Heart left ventricle (tissue), 16 donors: ENCODE results near the gene C6orf52. TPM values are rescaled to one million over a fixed set of nuclear protein-coding genes. Genes with fewer than 3 reads are reported as not detected.

ENCODE experiments used
- ATAC-seq, 4 donors: fragments of 200-7000 bp; cut with Tn5 transposase; one replicate each; pipeline ENCODE4 v1.9.1; 2020 to 2022; ENCODE audit warnings: moderate library complexity in 4 of 4, mild to moderate bottlenecking in 3 of 4, moderate number of reproducible peaks in 1 of 4
- DNase-seq, 5 donors: peaks; one replicate each; pipeline ENCODE4 v3.0.0-alpha.2; 2020
- H3K27ac ChIP-seq, 12 donors: fragments of 200-600 bp; sonication (generic) in 4 of 12; one replicate each; pipeline versions ENCODE4 v1.5.0 to v1.8.0; 2016 to 2022; ENCODE audit warnings: mild to moderate bottlenecking in 2 of 12
- H3K27me3 ChIP-seq, 9 donors: fragments of 200-600 bp; sonication (generic) in 2 of 9; one replicate each; pipeline versions ENCODE4 v1.5.1 to v1.8.0; 2016 to 2022; ENCODE audit warnings: mild to moderate bottlenecking in 3 of 9
- H3K36me3 ChIP-seq, 9 donors: fragments of 200-600 bp; sonication (generic) in 2 of 9; one replicate each; pipeline versions ENCODE4 v1.5.0 to v1.8.0; 2018 to 2022; ENCODE audit warnings: mild to moderate bottlenecking in 2 of 9
- H3K4me1 ChIP-seq, 12 donors: fragments of 200-600 bp; sonication (generic) in 4 of 12; one replicate each; pipeline versions ENCODE4 v1.5.0 to v1.8.0; 2016 to 2022; ENCODE audit warnings: mild to moderate bottlenecking in 3 of 12
- H3K4me3 ChIP-seq, 12 donors: fragments of 200-600 bp; sonication (generic) in 4 of 12; one replicate each; pipeline versions ENCODE4 v1.5.0 to v1.8.0; 2017 to 2022; ENCODE audit warnings: mild to moderate bottlenecking in 9 of 12, moderate library complexity in 4 of 12
- H3K9me3 ChIP-seq, 12 donors: fragments of 200-600 bp; sonication (generic) in 4 of 12; one replicate each; pipeline versions ENCODE4 v1.5.0 to v1.8.0; 2016 to 2022; ENCODE audit warnings: mild to moderate bottlenecking in 1 of 12
- POLR2A ChIP-seq, 2 donors: fragments of 450-650 bp; IDR thresholded peaks; one replicate each; pipeline ENCODE4 v1.6.1; 2017; ENCODE audit warnings: antibody characterized with exemption in 2 of 2, mild to moderate bottlenecking in 2 of 2, moderate library complexity in 2 of 2
- WGBS, 4 donors: extraction: QIAGEN DNeasy Blood & Tissue Kit in 2 of 4; methylation state at CpG; one replicate each; pipeline versions ENCODE4 v1.1.5 to v1.1.7; 2013 to 2018; 5-methylcytosine and 5-hydroxymethylcytosine counted together
- intact Hi-C, 10 donors: fragments of 100-400 bp; cut with DNase I; formaldehyde crosslinking; loops; one replicate each; pipeline versions ENCODE4 v1.11.1 to v1.14.2; 2022
- polyA plus RNA-seq, 2 donors: library from polyadenylated mRNA; stranded (reverse); fragments of 200-250 nt; gene quantifications; one replicate each; pipeline ENCODE4 v1.2.3, GENCODE V29; 2013
- total RNA-seq, 9 donors: library from RNA; depleted of rRNA in 2 of 9; stranded (reverse); fragments of >200 nt in 2 of 9; fragmentation: NEBNext Ultra II Directional in 3 of 9; extraction: Animal tissue kit (Norgen Biotek cat#: 25700) in 3 of 9; gene quantifications; one replicate each; pipeline versions ENCODE4 v1.1.0 to v1.2.4, GENCODE V29; 2016 to 2023
- TF ChIP-seq, protein P1 (sequence below), 12 donors: fragments of 200-600 bp; sonication (generic) in 4 of 12; IDR thresholded peaks; one replicate each; pipeline versions ENCODE4 v1.5.0 to v1.8.0; 2018 to 2022; ENCODE audit warnings: antibody characterized with exemption in 12 of 12, mild to moderate bottlenecking in 5 of 12
- donor health status: ischemic (EF 13 %, LVEDD 7.1; RV severe dilation, severe dysfunction).
- donor health status: healthy with polysubstance abuse.
- donor health status: DM: no; HTN: yes; CAD: no.
- donor health status: DM: no; HTN: no; CAD: no.
- donor health status: ischemic (EF 25% LVEDD 6.9; RV normal size, moderate dysfunction).
- donor health status: ischemic (EF 25% LVEDD 5.7; RV mildly dilated, moderate dysfunction).
- donor health status: healthy.
- donor health status: DM: yes; HTN: yes; CAD: no.
- donor health status: ischemic (EF 35%, LVEDD 5.7; RV mildly dilated, moderate dysfunction).
- donor health status: nonischemic (EF 11% LVEDD 7.7; RV severe dilation, severe dysfunction).
- donor health status: DM: yes; HTN: yes; CAD: no.
- donor health status: PGD.
- donor health status: ischemic (EF 29% LVEDD 5.4; RV normal size, mild dysfunction).
- donor health status: nonischemic (EF 23%, LVEDD 6.1; RV moderate dilation, normal function).

C6orf52 gene
- total and polyA plus RNA-seq, 11 donors: 0.15 to 3.6 (median 0.99) TPM; not detected in 6

- WGBS, 4 donors: 0 to 2% (median 1%) methylated on average over 41 to 55 of the region's 55 CpGs
- H3K4me3 ChIP-seq: peak within 1 kb of the TSS; percentile 35 to 88 (median 72)
- peak within 1 kb of the TSS; percentile 19 to 94 (median 89) for H3K27ac ChIP-seq
- DNase-seq (peak; percentile 99 to 100 (median 99)), ATAC-seq (peak; percentile 99 to 100 (median 99))
- intact Hi-C loops: loop anchor here in 7 of 10 donors (1.0 to 2.0 kb wide), 4 partner anchors 24 to 29 kb away; partner anchors contain the start of genes TMEM14B (in 7 of the 7), C6orf52 (in 3 of the 7) and PAK1IP1 (in 3 of the 7)
- H3K27me3 ChIP-seq: no peaks in the 10 kb centered on the region
- TF ChIP-seq POLR2A (IDR thresholded peaks at IDR 0.05): peak in 1 of 2 donors; percentile 80
- TF ChIP-seq, protein P1, sequence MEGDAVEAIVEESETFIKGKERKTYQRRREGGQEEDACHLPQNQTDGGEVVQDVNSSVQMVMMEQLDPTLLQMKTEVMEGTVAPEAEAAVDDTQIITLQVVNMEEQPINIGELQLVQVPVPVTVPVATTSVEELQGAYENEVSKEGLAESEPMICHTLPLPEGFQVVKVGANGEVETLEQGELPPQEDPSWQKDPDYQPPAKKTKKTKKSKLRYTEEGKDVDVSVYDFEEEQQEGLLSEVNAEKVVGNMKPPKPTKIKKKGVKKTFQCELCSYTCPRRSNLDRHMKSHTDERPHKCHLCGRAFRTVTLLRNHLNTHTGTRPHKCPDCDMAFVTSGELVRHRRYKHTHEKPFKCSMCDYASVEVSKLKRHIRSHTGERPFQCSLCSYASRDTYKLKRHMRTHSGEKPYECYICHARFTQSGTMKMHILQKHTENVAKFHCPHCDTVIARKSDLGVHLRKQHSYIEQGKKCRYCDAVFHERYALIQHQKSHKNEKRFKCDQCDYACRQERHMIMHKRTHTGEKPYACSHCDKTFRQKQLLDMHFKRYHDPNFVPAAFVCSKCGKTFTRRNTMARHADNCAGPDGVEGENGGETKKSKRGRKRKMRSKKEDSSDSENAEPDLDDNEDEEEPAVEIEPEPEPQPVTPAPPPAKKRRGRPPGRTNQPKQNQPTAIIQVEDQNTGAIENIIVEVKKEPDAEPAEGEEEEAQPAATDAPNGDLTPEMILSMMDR (IDR thresholded peaks at IDR 0.05): no peak
- peaks cover 0 to 48% (median 31%) of the 10 kb centered on the region in 12 donors for H3K4me1 ChIP-seq
- H3K36me3 ChIP-seq: peaks cover 0 to 29% (median 20%) of the 10 kb centered on the region in 9 donors
- H3K9me3 ChIP-seq: peaks cover 0 to 13% (median 0%) of the 10 kb centered on the region in 12 donors
Measured at GRCh38 chr6:10722820-10723566, 28.6 kb upstream of the C6orf52 start, which contains the start of gene TMEM14C. TMEM14C (plus strand) TSS chr6:10723070; CDS start chr6:10724614, 1,544 bp downstream.

GRCh38 chr6:10722570-10722819 lies 28.1 kb upstream of the C6orf52 start:
- intact Hi-C loops: loop anchor here in 7 of 10 donors (1.0 to 2.0 kb wide), 4 partner anchors 24 to 28 kb away; partner anchors contain the start of genes TMEM14B (in 7 of the 7), C6orf52 (in 3 of the 7) and PAK1IP1 (in 3 of the 7)

DNA sequence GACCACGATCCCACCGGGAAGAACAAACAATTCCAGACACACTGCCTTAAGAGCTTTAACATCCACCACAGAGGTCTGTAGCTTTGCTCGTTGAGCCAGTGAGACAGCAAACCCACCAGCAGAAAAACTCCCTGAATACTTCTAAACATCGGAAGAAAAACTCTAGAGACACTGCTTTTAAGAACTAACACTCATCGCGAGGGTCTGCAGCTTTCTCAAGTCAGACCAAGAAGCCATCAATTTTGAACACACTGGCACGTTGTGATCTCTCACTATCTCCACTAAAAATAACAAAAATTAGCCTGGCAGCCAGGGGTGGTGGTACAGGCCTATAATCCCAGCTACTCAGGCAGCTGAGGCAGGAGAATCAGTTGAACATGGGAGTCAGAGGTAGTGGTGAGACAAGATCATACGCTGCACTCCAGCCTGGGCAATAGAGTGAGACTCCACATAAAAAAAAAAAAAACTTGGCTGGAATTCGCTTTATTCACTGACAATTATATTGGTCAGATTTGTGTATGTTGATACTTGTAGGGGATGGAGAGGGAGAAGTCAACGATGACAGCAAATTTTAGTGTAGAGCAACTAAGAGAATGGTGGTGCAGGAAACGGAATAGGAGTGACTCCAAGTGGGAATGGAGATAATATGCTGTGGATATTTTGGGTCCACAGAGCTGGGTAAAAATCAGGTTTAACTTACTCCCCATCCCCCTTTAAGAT lies 27.6 kb upstream of the C6orf52 start:
- TF ChIP-seq POLR2A (IDR thresholded peaks at IDR 0.05): no peak
- TF ChIP-seq, protein P1 (IDR thresholded peaks at IDR 0.05): no peak
- Histone ChIP-seq H3K27me3 (no peaks in the 10 kb centered on the region), H3K4me1 (peaks cover 0 to 48% (median 31%) of the 10 kb centered on the region in 12 donors), H3K9me3 (peaks cover 0 to 13% (median 0%) of the 10 kb centered on the region in 12 donors), H3K36me3 (peaks cover 0 to 21% (median 18%) of the 10 kb centered on the region in 9 donors), H3K4me3 (peak overlapping the region; percentile 6 to 88 (median 72)), H3K27ac (peak overlapping the region in 11 of 12 donors; percentile 84 to 94 (median 89))
- intact Hi-C loops: loop anchor here in 7 of 10 donors (1.0 to 2.0 kb wide), 4 partner anchors 25 to 28 kb away; partner anchors contain the start of genes TMEM14B (in 7 of the 7), C6orf52 (in 3 of the 7) and PAK1IP1 (in 3 of the 7)
- no peak for ATAC-seq
- 73 to 77% (median 75%) methylated on average over 11 of the region's 11 CpGs for WGBS, 4 donors
- no peak for DNase-seq

More at GRCh38 chr6:10722570-10722819, 28.1 kb upstream of the C6orf52 start:
- WGBS, 4 donors: 1 to 3% (median 1%) methylated on average over 6 of the region's 6 CpGs
- Histone ChIP-seq H3K4me3 (peak overlapping the region; percentile 6 to 88 (median 72)), H3K36me3 (peaks cover 0 to 24% (median 20%) of the 10 kb centered on the region in 9 donors), H3K4me1 (peaks cover 0 to 48% (median 31%) of the 10 kb centered on the region in 12 donors), H3K9me3 (peaks cover 0 to 13% (median 0%) of the 10 kb centered on the region in 12 donors), H3K27me3 (no peaks in the 10 kb centered on the region), H3K27ac (peak overlapping the region in 11 of 12 donors; percentile 84 to 94 (median 89))
- DNase-seq (no peak), ATAC-seq (no peak)
- TF ChIP-seq POLR2A (IDR thresholded peaks at IDR 0.05): no peak
- TF ChIP-seq, protein P1 (IDR thresholded peaks at IDR 0.05): no peak
